Measurements from ENCODE around the gene SPATA31D4. TPM values are rescaled to one million over a fixed set of nuclear protein-coding genes. Genes with fewer than 3 reads are reported as not detected.
"Not testable (repeated sequence)": the region's sequence is repeated elsewhere in the genome, so short reads cannot be mapped to it uniquely, and the experiment has no call there.

The SPATA31D4 gene
- total RNA-seq, 1 donor from 2014 or later = not detected

- Mint-ChIP-seq H3K27me3 (ENCODE audit: low read depth) (no peaks in the 10 kb centered on the region), H3K36me3 (ENCODE audit: low read depth) (no peaks in the 10 kb centered on the region), H3K4me1 (ENCODE audit: low read depth) (no peaks in the 10 kb centered on the region), H3K27ac (no peak overlapping the region), H3K4me3 (ENCODE audit: low read depth) (no peak overlapping the region), H3K9me3 (peaks cover 9% of the 10 kb centered on the region)
- intact Hi-C loops (cut with micrococcal nuclease) = no loop called here
- no peak for DNase-seq (ENCODE audit: low spot score)
Observed at GRCh38 chr9:81912135-81912534, 16.1 kb upstream of the SPATA31D4 start.

GRCh38 chr9:81915801-81916505 lies 12.3 kb upstream of the SPATA31D4 start:
- Mint-ChIP-seq H3K4me3 (ENCODE audit: low read depth) (no peak overlapping the region), H3K27ac (no peak overlapping the region), H3K4me1 (ENCODE audit: low read depth) (no peaks in the 10 kb centered on the region), H3K36me3 (ENCODE audit: low read depth) (no peaks in the 10 kb centered on the region), H3K27me3 (ENCODE audit: low read depth) (no peaks in the 10 kb centered on the region), H3K9me3 (peaks cover 9% of the 10 kb centered on the region)
- no peak for DNase-seq (ENCODE audit: low spot score)
- intact Hi-C loops (cut with micrococcal nuclease) = no loop called here

- H3K36me3 Mint-ChIP-seq (ENCODE audit: low read depth); H3K27me3 Mint-ChIP-seq (ENCODE audit: low read depth); H3K9me3 Mint-ChIP-seq; H3K27ac Mint-ChIP-seq; H3K4me3 Mint-ChIP-seq (ENCODE audit: low read depth); H3K4me1 Mint-ChIP-seq (ENCODE audit: low read depth); DNase-seq (ENCODE audit: low spot score); intact Hi-C loops (cut with micrococcal nuclease): not testable (repeated sequence)
Observed at GRCh38 chr9:81918507-81918906, 9.7 kb upstream of the SPATA31D4 start.

GRCh38 chr9:81930147-81930546 lies 1.9 kb downstream of the SPATA31D4 start:
- intact Hi-C loops (cut with micrococcal nuclease); H3K9me3 Mint-ChIP-seq; H3K4me1 Mint-ChIP-seq (ENCODE audit: low read depth); H3K36me3 Mint-ChIP-seq (ENCODE audit: low read depth); H3K27ac Mint-ChIP-seq; H3K4me3 Mint-ChIP-seq (ENCODE audit: low read depth); DNase-seq (ENCODE audit: low spot score); H3K27me3 Mint-ChIP-seq (ENCODE audit: low read depth): not testable (repeated sequence)

GRCh38 chr9:81933547-81933946 lies 5.3 kb downstream of the SPATA31D4 start:
- H3K36me3 Mint-ChIP-seq (ENCODE audit: low read depth); H3K9me3 Mint-ChIP-seq; H3K4me1 Mint-ChIP-seq (ENCODE audit: low read depth); H3K4me3 Mint-ChIP-seq (ENCODE audit: low read depth); H3K27ac Mint-ChIP-seq; DNase-seq (ENCODE audit: low spot score); intact Hi-C loops (cut with micrococcal nuclease); H3K27me3 Mint-ChIP-seq (ENCODE audit: low read depth): not testable (repeated sequence)

GRCh38 chr9:81943393-81943792 lies 15.2 kb downstream of the SPATA31D4 start, which contains the start of gene SPATA31D3:
Gene SPATA31D3 (plus strand): TSS chr9:81943500. CDS start chr9:81943586, 86 bp downstream.
- intact Hi-C loops (cut with micrococcal nuclease); H3K27me3 Mint-ChIP-seq (ENCODE audit: low read depth); DNase-seq (ENCODE audit: low spot score); H3K36me3 Mint-ChIP-seq (ENCODE audit: low read depth); H3K4me1 Mint-ChIP-seq (ENCODE audit: low read depth); H3K9me3 Mint-ChIP-seq; H3K4me3 Mint-ChIP-seq (ENCODE audit: low read depth); H3K27ac Mint-ChIP-seq: not testable (repeated sequence)

- intact Hi-C loops (cut with micrococcal nuclease); H3K36me3 Mint-ChIP-seq (ENCODE audit: low read depth); H3K9me3 Mint-ChIP-seq; H3K4me1 Mint-ChIP-seq (ENCODE audit: low read depth); H3K4me3 Mint-ChIP-seq (ENCODE audit: low read depth); H3K27me3 Mint-ChIP-seq (ENCODE audit: low read depth); H3K27ac Mint-ChIP-seq; DNase-seq (ENCODE audit: low spot score): not testable (repeated sequence)
Observed at GRCh38 chr9:81948650-81949049, 20.4 kb downstream of the SPATA31D4 start.

GRCh38 chr9:81953096-81953495 lies 24.9 kb downstream of the SPATA31D4 start:
- Mint-ChIP-seq H3K27me3 (ENCODE audit: low read depth) (no peaks in the 10 kb centered on the region), H3K9me3 (peaks cover 32% of the 10 kb centered on the region), H3K4me3 (ENCODE audit: low read depth) (no peak overlapping the region), H3K27ac (no peak overlapping the region), H3K4me1 (ENCODE audit: low read depth) (no peaks in the 10 kb centered on the region), H3K36me3 (ENCODE audit: low read depth) (no peaks in the 10 kb centered on the region)
- intact Hi-C loops (cut with micrococcal nuclease) = no loop called here
- no peak for DNase-seq (ENCODE audit: low spot score)

GRCh38 chr9:81955625-81956024 lies 27.4 kb downstream of the SPATA31D4 start:
- intact Hi-C loops (cut with micrococcal nuclease) = no loop called here
- H3K36me3 Mint-ChIP-seq (ENCODE audit: low read depth) = no peaks in the 10 kb centered on the region
- no peaks in the 10 kb centered on the region for H3K4me1 Mint-ChIP-seq (ENCODE audit: low read depth)
- H3K9me3 Mint-ChIP-seq = peaks cover 32% of the 10 kb centered on the region
- H3K27me3 Mint-ChIP-seq (ENCODE audit: low read depth) = no peaks in the 10 kb centered on the region
- no peak overlapping the region for H3K27ac Mint-ChIP-seq
- DNase-seq (ENCODE audit: low spot score) = no peak
- H3K4me3 Mint-ChIP-seq (ENCODE audit: low read depth) = no peak overlapping the region

GRCh38 chr9:81964218-81965171 lies 36.3 kb downstream of the SPATA31D4 start:
- Mint-ChIP-seq H3K27ac (no peak overlapping the region), H3K36me3 (ENCODE audit: low read depth) (no peaks in the 10 kb centered on the region), H3K4me1 (ENCODE audit: low read depth) (no peaks in the 10 kb centered on the region), H3K4me3 (ENCODE audit: low read depth) (no peak overlapping the region), H3K27me3 (ENCODE audit: low read depth) (no peaks in the 10 kb centered on the region), H3K9me3 (peaks cover 17% of the 10 kb centered on the region)
- DNase-seq (ENCODE audit: low spot score) = no peak
- intact Hi-C loops (cut with micrococcal nuclease) = no loop called here

GRCh38 chr9:81968026-81968425 lies 39.8 kb downstream of the SPATA31D4 start:
- Mint-ChIP-seq H3K4me3 (ENCODE audit: low read depth) (no peak overlapping the region), H3K36me3 (ENCODE audit: low read depth) (no peaks in the 10 kb centered on the region), H3K27ac (no peak overlapping the region), H3K27me3 (ENCODE audit: low read depth) (no peaks in the 10 kb centered on the region), H3K9me3 (peaks cover 19% of the 10 kb centered on the region), H3K4me1 (ENCODE audit: low read depth) (no peaks in the 10 kb centered on the region)
- intact Hi-C loops (cut with micrococcal nuclease) = no loop called here
- DNase-seq (ENCODE audit: low spot score) = no peak

GRCh38 chr9:81969971-81970370 lies 41.7 kb downstream of the SPATA31D4 start:
- Mint-ChIP-seq H3K4me3 (ENCODE audit: low read depth) (no peak overlapping the region), H3K27ac (no peak overlapping the region), H3K9me3 (peaks cover 19% of the 10 kb centered on the region), H3K4me1 (ENCODE audit: low read depth) (no peaks in the 10 kb centered on the region), H3K36me3 (ENCODE audit: low read depth) (no peaks in the 10 kb centered on the region), H3K27me3 (ENCODE audit: low read depth) (no peaks in the 10 kb centered on the region)
- intact Hi-C loops (cut with micrococcal nuclease) = no loop called here
- no peak for DNase-seq (ENCODE audit: low spot score)

GRCh38 chr9:81971727-81972126 lies 43.5 kb downstream of the SPATA31D4 start:
- DNase-seq (ENCODE audit: low spot score) = no peak
- Mint-ChIP-seq H3K9me3 (peaks cover 19% of the 10 kb centered on the region), H3K27me3 (ENCODE audit: low read depth) (no peaks in the 10 kb centered on the region), H3K27ac (no peak overlapping the region), H3K36me3 (ENCODE audit: low read depth) (no peaks in the 10 kb centered on the region), H3K4me1 (ENCODE audit: low read depth) (no peaks in the 10 kb centered on the region), H3K4me3 (ENCODE audit: low read depth) (no peak overlapping the region)
- intact Hi-C loops (cut with micrococcal nuclease) = no loop called here
